HEK293 (cell line): Measurements from ENCODE around the gene LIPA.

Experiments
- CTCF ChIA-PET: fragments of 350-600 bp; formaldehyde crosslinking; extraction: SDS; loops from one replicate; lab custom pipeline; 2021; ENCODE audit warnings: antibody characterized with exemption; lab: Yijun Ruan, JAX
- POLR2A ChIA-PET: fragments of 300-600 bp; formaldehyde crosslinking; extraction: SDS; loops from one replicate; lab custom pipeline; 2020; ENCODE audit warnings: antibody characterized with exemption, inconsistent platforms; lab: Yijun Ruan, JAX
- H3K27ac ChIP-seq: fragments of 200-500 bp; sonication (Bioruptor generic); 2 replicates; pipeline ENCODE4 v1.5.1; 2014; ENCODE audit warnings: low read depth, low read length, control low read depth, inconsistent platforms; ENCODE audit errors: extremely low read depth
- H3K36me3 ChIP-seq, 2 experiments: fragments of 200-500 bp in 1 of 2; sonication (Bioruptor generic) in 1 of 2; 1 replicate in 1 of 2; 2 replicates in 1 of 2; pipeline ENCODE4 v1.5.1; 2014 to 2017; ENCODE audit warnings: inconsistent platforms in 2 of 2, low read length in 2 of 2; ENCODE audit not compliant: control insufficient read depth in 2 of 2, insufficient read depth in 1 of 2
- H3K4me1 ChIP-seq: fragments of 200-500 bp; sonication (Bioruptor generic); 2 replicates; pipeline ENCODE4 v1.5.1; 2014; ENCODE audit warnings: mild to moderate bottlenecking, low read length, inconsistent platforms; ENCODE audit not compliant: control insufficient read depth, insufficient read depth
- H3K4me3 ChIP-seq: 2 replicates; pipeline ENCODE4 v1.5.1; 2011; ENCODE audit warnings: low read depth, mild to moderate bottlenecking, control low read depth, low read length, moderate library complexity
- H3K9me3 ChIP-seq: fragments of 200-500 bp; sonication (Bioruptor generic); 2 replicates; pipeline ENCODE4 v1.5.1; 2014; ENCODE audit warnings: low read depth, low read length, inconsistent platforms; ENCODE audit not compliant: control insufficient read depth, insufficient read depth
- EGR2 ChIP-seq: fragments of 450-650 bp; formaldehyde crosslinking; IDR thresholded peaks from 2 replicates; pipeline ENCODE4 v1.5.1; 2016; ENCODE audit warnings: low read depth, missing biosample characterization, missing genetic modification characterization
- KLF1 ChIP-seq: fragments of 450-650 bp; formaldehyde crosslinking; IDR thresholded peaks from 2 replicates; pipeline ENCODE4 v1.5.1; 2016; ENCODE audit warnings: missing biosample characterization, missing genetic modification characterization
- KLF10 ChIP-seq: fragments of 450-650 bp; IDR thresholded peaks from 2 replicates; pipeline ENCODE4 v1.5.1; 2018; ENCODE audit warnings: missing biosample characterization, mild to moderate bottlenecking, missing genetic modification characterization
- SCRT2 ChIP-seq: fragments of 450-650 bp; formaldehyde crosslinking; IDR thresholded peaks from 2 replicates; pipeline ENCODE4 v1.5.1; 2016; ENCODE audit warnings: missing biosample characterization, missing genetic modification characterization
- SP7 ChIP-seq: fragments of 450-650 bp; formaldehyde crosslinking; IDR thresholded peaks from 2 replicates; pipeline ENCODE4 v1.5.1; 2016; ENCODE audit warnings: missing biosample characterization, missing genetic modification characterization
- TRIM28 ChIP-seq: IDR thresholded peaks from 2 replicates; pipeline ENCODE4 v1.6.1; 2011; ENCODE audit warnings: low read length, control low read depth, borderline replicate concordance
- ZBTB1 ChIP-seq: fragments of 450-650 bp; formaldehyde crosslinking; IDR thresholded peaks from 2 replicates; pipeline ENCODE4 v1.5.1; 2016; ENCODE audit warnings: missing biosample characterization, missing genetic modification characterization
- ZBTB21 ChIP-seq: fragments of 450-650 bp; formaldehyde crosslinking; IDR thresholded peaks from 2 replicates; pipeline ENCODE4 v1.5.1; 2017; ENCODE audit warnings: missing biosample characterization, missing genetic modification characterization
- ZBTB7A ChIP-seq: fragments of 450-650 bp; formaldehyde crosslinking; IDR thresholded peaks from 2 replicates; pipeline ENCODE4 v1.5.1; 2016; ENCODE audit warnings: low read depth, missing biosample characterization, missing genetic modification characterization
- ZFHX2 ChIP-seq: fragments of 450-650 bp; formaldehyde crosslinking; conservative IDR thresholded peaks from 2 replicates; pipeline ENCODE4 v1.5.1; 2016; ENCODE audit warnings: missing biosample characterization, missing genetic modification characterization
- ZNF138 ChIP-seq: fragments of 450-650 bp; formaldehyde crosslinking; IDR thresholded peaks from 2 replicates; pipeline ENCODE4 v1.5.1; 2016; ENCODE audit warnings: missing biosample characterization, missing genetic modification characterization, borderline replicate concordance
- ZNF37A ChIP-seq: fragments of 450-650 bp; IDR thresholded peaks from 2 replicates; pipeline ENCODE4 v1.5.1; 2018; ENCODE audit warnings: missing biosample characterization, missing genetic modification characterization
- ZNF433 ChIP-seq: fragments of 450-650 bp; formaldehyde crosslinking; IDR thresholded peaks from 2 replicates; pipeline ENCODE4 v1.5.1; 2016; ENCODE audit warnings: missing biosample characterization, missing genetic modification characterization, low read depth
- ZNF514 ChIP-seq: fragments of 450-650 bp; formaldehyde crosslinking; IDR thresholded peaks from 2 replicates; pipeline ENCODE4 v1.5.1; 2016; ENCODE audit warnings: missing biosample characterization, missing genetic modification characterization
- ZNF558 ChIP-seq: fragments of 450-650 bp; formaldehyde crosslinking; IDR thresholded peaks from 2 replicates; pipeline ENCODE4 v1.5.1; 2016; ENCODE audit warnings: missing biosample characterization, missing genetic modification characterization
- ZNF571 ChIP-seq: fragments of 450-650 bp; formaldehyde crosslinking; IDR thresholded peaks from 2 replicates; pipeline ENCODE4 v1.5.0; 2017; ENCODE audit warnings: missing biosample characterization, missing genetic modification characterization
- ZNF585B ChIP-seq: fragments of 450-650 bp; formaldehyde crosslinking; IDR thresholded peaks from 2 replicates; pipeline ENCODE4 v1.5.1; 2016; ENCODE audit warnings: missing biosample characterization, missing genetic modification characterization
- ZNF670 ChIP-seq: fragments of 450-650 bp; formaldehyde crosslinking; IDR thresholded peaks from 2 replicates; pipeline ENCODE4 v1.5.1; 2016; ENCODE audit warnings: missing biosample characterization, missing genetic modification characterization, low read depth
- ZNF768 ChIP-seq: fragments of 450-650 bp; formaldehyde crosslinking; IDR thresholded peaks from 2 replicates; pipeline ENCODE4 v1.5.1; 2018; ENCODE audit warnings: missing biosample characterization, mild to moderate bottlenecking, missing genetic modification characterization
- TF ChIP-seq, protein P1 (sequence below): fragments of 450-650 bp; formaldehyde crosslinking; IDR thresholded peaks from 2 replicates; pipeline ENCODE4 v1.5.1; 2016; ENCODE audit warnings: missing biosample characterization, missing genetic modification characterization

LIPA gene

GRCh38 chr10:89263091-89263490 is 11.5 kb upstream of the LIPA start (continued):
- TF ChIP-seq, protein P1, sequence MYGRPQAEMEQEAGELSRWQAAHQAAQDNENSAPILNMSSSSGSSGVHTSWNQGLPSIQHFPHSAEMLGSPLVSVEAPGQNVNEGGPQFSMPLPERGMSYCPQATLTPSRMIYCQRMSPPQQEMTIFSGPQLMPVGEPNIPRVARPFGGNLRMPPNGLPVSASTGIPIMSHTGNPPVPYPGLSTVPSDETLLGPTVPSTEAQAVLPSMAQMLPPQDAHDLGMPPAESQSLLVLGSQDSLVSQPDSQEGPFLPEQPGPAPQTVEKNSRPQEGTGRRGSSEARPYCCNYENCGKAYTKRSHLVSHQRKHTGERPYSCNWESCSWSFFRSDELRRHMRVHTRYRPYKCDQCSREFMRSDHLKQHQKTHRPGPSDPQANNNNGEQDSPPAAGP (tag by site-specific recombination) = no peak
- no peak for TF ChIP-seq SP7 (tag by site-specific recombination)
- TF ChIP-seq KLF10 = no peak
- TF ChIP-seq ZNF768 (tag by site-specific recombination) = no peak

- TF ChIP-seq ZBTB7A (tag by site-specific recombination) (no peak), ZNF558 (tag by site-specific recombination) (no peak), ZFHX2 (no peak), ZNF138 (tag by site-specific recombination) (no peak)
- Histone ChIP-seq H3K4me1 (no peaks in the 10 kb centered on the region; the same call in 1 of the 2 replicates), H3K4me3 (no peak overlapping the region), H3K9me3 (no peaks in the 10 kb centered on the region), H3K27ac (no peak overlapping the region), H3K36me3 (no peaks in the 10 kb centered on the region)
- CTCF ChIA-PET = interaction anchor here (0.6 to 0.9 kb wide), 5 partner anchors 8 to 1444 kb away, joined by 3 to 5 read pairs (median 3); partner anchors contain the start of gene ATAD1
- POLR2A ChIA-PET = interaction anchor here (0.6 kb wide), 1 partner anchor 10 kb away, joined by 3 read pairs; no protein-coding TSS in a partner anchor
These were observed 10.8 kb upstream of the LIPA start for GRCh38 chr10:89262086-89263051.

- ChIA-PET CTCF (interaction anchor here (1.9 kb wide), 1 partner anchor 110 kb away, joined by 17 read pairs; no protein-coding TSS in a partner anchor), POLR2A (no interaction called here)
- Histone ChIP-seq H3K27ac (no peak overlapping the region), H3K9me3 (no peaks in the 10 kb centered on the region), H3K36me3 (no peaks in the 10 kb centered on the region), H3K4me3 (no peak overlapping the region), H3K4me1 (no peaks in the 10 kb centered on the region)
- TF ChIP-seq ZNF670 (tag by site-specific recombination) (no peak), EGR2 (tag by site-specific recombination) (no peak), ZNF571 (tag by site-specific recombination) (no peak), ZBTB1 (tag by site-specific recombination) (no peak), SCRT2 (tag by site-specific recombination) (no peak)
These were observed 7.3 kb upstream of the LIPA start for GRCh38 chr10:89258881-89259280.

DNA sequence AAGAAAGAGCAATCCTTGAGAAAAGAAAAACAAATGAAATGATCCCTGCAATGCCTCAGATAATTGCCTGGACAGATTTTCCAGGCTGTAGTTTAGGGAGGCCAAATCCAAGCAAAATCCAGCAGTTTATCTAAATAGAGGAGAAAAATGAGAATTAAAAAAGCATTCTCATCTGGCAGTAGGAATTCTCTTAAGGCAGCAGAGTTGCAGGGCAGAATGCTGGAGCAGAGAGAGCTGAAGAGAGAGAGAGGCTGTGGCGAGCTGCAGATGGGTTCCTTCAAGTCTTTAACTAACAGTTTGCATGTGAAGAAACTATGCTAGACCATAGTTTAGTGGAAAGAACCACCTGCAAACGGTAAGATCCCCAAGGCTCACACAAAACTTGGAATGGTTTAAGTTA is 6.0 kb upstream of the LIPA start:
- Histone ChIP-seq H3K4me3 (no peak overlapping the region), H3K4me1 (no peaks in the 10 kb centered on the region), H3K27ac (no peak overlapping the region), H3K36me3 (no peaks in the 10 kb centered on the region), H3K9me3 (no peaks in the 10 kb centered on the region)
- POLR2A ChIA-PET = no interaction called here
- CTCF ChIA-PET = interaction anchor here (1.9 kb wide), 1 partner anchor 112 kb away, joined by 17 read pairs; no protein-coding TSS in a partner anchor
- TF ChIP-seq ZNF433 (tag by site-specific recombination) (no peak), ZNF37A (tag by site-specific recombination) (no peak), ZBTB21 (tag by site-specific recombination) (no peak), TRIM28 (no peak), ZNF585B (tag by site-specific recombination) (no peak), ZNF514 (tag by site-specific recombination) (no peak), KLF1 (tag by site-specific recombination) (no peak)
